ENCODE results near the gene RFX4. TPM values are rescaled to one million over a fixed set of nuclear protein-coding genes. Genes with fewer than 3 reads are reported as not detected.

RFX4 gene
- total and polyA plus RNA-seq, 7 donors: 0.56 TPM; not detected in 6

DNA sequence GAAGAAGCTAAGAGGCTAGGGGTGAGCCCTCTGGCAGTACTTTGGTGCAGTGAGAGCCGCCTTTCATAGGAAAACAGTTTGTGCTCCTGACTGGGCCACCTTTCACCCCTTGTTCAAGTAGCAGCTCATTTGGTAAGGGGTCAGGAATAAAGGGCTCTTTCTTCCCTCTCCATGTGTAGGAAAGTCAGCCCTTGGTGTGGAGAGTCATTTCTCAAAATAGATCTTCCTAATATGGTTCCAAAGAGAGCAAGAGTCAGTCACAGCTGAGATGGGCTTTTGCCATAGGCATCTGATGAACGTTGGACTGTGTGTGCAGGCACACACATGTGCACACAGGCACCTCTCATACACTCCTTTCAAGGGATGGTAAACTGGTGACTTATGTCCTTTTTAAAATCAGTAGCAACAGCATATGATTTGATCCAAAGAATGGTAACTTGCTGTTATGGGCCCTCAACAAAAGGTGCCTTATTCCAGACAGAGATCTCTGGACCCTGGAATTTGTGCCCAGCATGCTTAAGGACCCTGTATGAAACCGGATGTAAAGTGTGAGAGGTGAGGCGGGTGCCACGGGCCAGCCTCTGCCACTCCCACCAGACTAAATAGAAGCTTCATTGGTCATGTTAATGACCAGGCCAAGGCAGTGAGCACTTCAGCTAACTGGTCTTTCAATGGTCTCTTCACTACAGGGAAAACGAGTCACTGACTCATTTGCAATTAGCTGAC is 175.0 kb downstream of the RFX4 start:
- DNase-seq (no peak), ATAC-seq (peak; percentile 65 to 88 (median 86))
- TF ChIP-seq, protein P1, sequence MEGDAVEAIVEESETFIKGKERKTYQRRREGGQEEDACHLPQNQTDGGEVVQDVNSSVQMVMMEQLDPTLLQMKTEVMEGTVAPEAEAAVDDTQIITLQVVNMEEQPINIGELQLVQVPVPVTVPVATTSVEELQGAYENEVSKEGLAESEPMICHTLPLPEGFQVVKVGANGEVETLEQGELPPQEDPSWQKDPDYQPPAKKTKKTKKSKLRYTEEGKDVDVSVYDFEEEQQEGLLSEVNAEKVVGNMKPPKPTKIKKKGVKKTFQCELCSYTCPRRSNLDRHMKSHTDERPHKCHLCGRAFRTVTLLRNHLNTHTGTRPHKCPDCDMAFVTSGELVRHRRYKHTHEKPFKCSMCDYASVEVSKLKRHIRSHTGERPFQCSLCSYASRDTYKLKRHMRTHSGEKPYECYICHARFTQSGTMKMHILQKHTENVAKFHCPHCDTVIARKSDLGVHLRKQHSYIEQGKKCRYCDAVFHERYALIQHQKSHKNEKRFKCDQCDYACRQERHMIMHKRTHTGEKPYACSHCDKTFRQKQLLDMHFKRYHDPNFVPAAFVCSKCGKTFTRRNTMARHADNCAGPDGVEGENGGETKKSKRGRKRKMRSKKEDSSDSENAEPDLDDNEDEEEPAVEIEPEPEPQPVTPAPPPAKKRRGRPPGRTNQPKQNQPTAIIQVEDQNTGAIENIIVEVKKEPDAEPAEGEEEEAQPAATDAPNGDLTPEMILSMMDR (IDR thresholded peaks at IDR 0.05): no peak
- intact Hi-C loops (cut with DNase I): no loop called here
- peak overlapping the region; percentile 66 for H3K27ac ChIP-seq
- peaks cover 11% of the 10 kb centered on the region for H3K4me1 ChIP-seq
- no peaks in the 10 kb centered on the region for H3K36me3 ChIP-seq (ENCODE audit: insufficient read depth in 1 of 2, low read depth in 1 of 2)
- H3K9me3 ChIP-seq: no peaks in the 10 kb centered on the region
- H3K27me3 ChIP-seq (ENCODE audit: insufficient read depth in 3 of 3, low read length in 2 of 3): no peaks in the 10 kb centered on the region
- no peak overlapping the region for H3K4me3 ChIP-seq
- WGBS, 3 donors: 44 to 62% (median 47%) methylated on average over 6 of the region's 6 CpGs

DNA sequence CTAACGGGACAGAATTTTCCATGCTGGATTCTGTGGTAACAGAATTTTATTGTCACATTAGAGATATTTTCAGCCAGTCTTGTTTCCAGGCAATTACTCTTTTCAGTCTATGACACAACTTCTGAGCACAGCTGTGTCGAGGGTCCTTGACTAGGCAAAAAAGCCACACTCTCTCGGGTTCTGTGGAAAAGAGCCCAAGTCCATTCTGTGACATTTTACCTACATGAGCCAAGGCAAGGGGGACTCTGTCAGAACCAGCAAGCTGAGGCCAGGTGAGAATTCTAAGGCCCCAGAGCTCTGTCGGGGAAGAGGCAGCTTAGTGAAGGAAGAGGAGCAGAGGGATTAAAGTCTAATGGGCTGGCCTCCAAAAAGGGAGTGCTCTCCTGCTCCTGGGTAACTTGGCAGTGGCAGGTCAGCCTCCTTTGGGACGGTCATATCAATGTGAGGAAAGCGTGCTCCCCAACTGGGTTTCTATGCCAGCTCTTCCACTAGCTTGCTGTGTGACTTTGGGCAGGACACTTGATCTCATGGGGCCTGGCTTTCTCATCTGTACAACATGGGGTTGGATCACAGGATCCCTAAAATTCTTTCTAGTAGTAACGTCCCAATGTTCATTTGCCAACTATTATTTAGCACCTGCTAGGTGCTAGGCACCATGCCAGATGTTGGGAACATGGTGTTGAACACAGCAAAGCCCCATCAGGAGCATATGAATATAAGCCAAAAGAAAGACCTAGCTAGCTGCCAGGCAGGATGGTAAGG is 175.7 kb downstream of the RFX4 start:
- ATAC-seq (peak; percentile 52 to 86 (median 73)), DNase-seq (peak in 1 of 2 donors; percentile 62)
- intact Hi-C loops (cut with DNase I): no loop called here
- H3K9me3 ChIP-seq: no peaks in the 10 kb centered on the region
- H3K27ac ChIP-seq: peak overlapping the region; percentile 66
- TF ChIP-seq, protein P1 (IDR thresholded peaks at IDR 0.05): no peak
- no peaks in the 10 kb centered on the region for H3K36me3 ChIP-seq (ENCODE audit: insufficient read depth in 1 of 2, low read depth in 1 of 2)
- no peak overlapping the region for H3K4me3 ChIP-seq
- WGBS, 3 donors: 20 to 35% (median 30%) methylated on average over 7 of the region's 7 CpGs
- H3K4me1 ChIP-seq: peaks cover 11% of the 10 kb centered on the region
- no peaks in the 10 kb centered on the region for H3K27me3 ChIP-seq (ENCODE audit: insufficient read depth in 3 of 3, low read length in 2 of 3)

DNA sequence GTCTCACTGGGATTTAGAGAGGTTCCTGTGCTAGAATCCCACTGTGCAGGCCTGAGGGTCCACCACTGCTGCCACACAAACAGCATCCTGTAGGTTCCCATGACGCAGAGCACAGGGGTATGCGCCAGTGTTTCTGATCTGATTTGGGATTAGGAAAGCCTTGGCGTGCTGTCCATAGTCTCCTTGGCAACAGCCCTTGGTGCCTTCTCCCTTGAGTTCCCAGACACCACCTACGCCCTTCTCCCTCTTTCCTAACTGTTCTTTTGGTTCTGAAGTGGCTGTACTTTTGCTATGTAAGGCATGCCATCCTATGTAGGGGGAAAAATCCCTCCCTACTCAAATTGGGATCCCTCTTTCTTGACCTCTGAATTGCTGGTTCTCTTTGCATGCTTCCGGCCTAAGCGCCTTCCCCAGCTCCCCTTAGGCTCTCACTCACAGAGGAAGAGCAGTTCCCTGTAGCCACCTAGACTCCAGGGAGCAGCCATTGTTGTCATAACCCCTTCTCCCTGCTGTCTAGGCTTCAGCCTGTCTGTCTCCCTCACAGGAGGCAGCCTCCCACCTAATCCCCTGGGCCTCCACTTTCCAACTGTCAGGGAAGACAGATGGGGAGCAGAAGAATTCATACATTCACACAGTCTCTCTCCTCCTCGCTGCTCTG is 176.9 kb downstream of the RFX4 start:
- peaks cover 11% of the 10 kb centered on the region for H3K4me1 ChIP-seq
- no peak overlapping the region for H3K4me3 ChIP-seq
- intact Hi-C loops (cut with DNase I): no loop called here
- TF ChIP-seq, protein P1 (IDR thresholded peaks at IDR 0.05): no peak
- no peak overlapping the region for H3K27ac ChIP-seq
- H3K27me3 ChIP-seq (ENCODE audit: insufficient read depth in 3 of 3, low read length in 2 of 3): no peaks in the 10 kb centered on the region
- 69 to 83% (median 78%) methylated on average over 7 of the region's 7 CpGs for WGBS, 3 donors
- no peaks in the 10 kb centered on the region for H3K36me3 ChIP-seq (ENCODE audit: insufficient read depth in 1 of 2, low read depth in 1 of 2)
- DNase-seq (no peak), ATAC-seq (peak in 1 of 4 donors; percentile 12)
- no peaks in the 10 kb centered on the region for H3K9me3 ChIP-seq

- no peaks in the 10 kb centered on the region for H3K9me3 ChIP-seq
- H3K27ac ChIP-seq: no peak overlapping the region
- no peaks in the 10 kb centered on the region for H3K27me3 ChIP-seq (ENCODE audit: insufficient read depth in 3 of 3, low read length in 2 of 3)
- peaks cover 11% of the 10 kb centered on the region for H3K4me1 ChIP-seq
- no peak for DNase-seq
- intact Hi-C loops (cut with DNase I): no loop called here
- WGBS, 3 donors: 52 to 66% (median 53%) methylated on average over 2 of the region's 2 CpGs
- H3K36me3 ChIP-seq (ENCODE audit: insufficient read depth in 1 of 2, low read depth in 1 of 2): no peaks in the 10 kb centered on the region
- no peak overlapping the region for H3K4me3 ChIP-seq
- ATAC-seq: no peak
- TF ChIP-seq, protein P1 (IDR thresholded peaks at IDR 0.05): no peak
Measured at GRCh38 chr12:106760184-106760531, 177.4 kb downstream of the RFX4 start.
